RCC 7860 (cell line): ENCODE data around the gene GOLGA7B.

ENCODE experiments used
- DNase-seq: peaks from one replicate; pipeline ENCODE4 v3.0.0-alpha.2; 2015; ENCODE audit warnings: low spot score
- FAIRE-seq: peaks from 2 replicates; lab custom pipeline; 2012; peaks lifted over from hg19 to GRCh38; lab: Jason Lieb, UNC

GOLGA7B gene

GRCh38 chr10:97916586-97916985 is 66.9 kb downstream of the GOLGA7B start:
- no peak for FAIRE-seq
- no peak for DNase-seq

- DNase-seq = no peak
Measured at GRCh38 chr10:97919012-97919411, 69.4 kb downstream of the GOLGA7B start.

GRCh38 chr10:97920865-97921264 is 71.2 kb downstream of the GOLGA7B start:
- no peak for DNase-seq
- FAIRE-seq = no peak

More at GRCh38 chr10:97919012-97919411, 69.4 kb downstream of the GOLGA7B start:
- no peak for FAIRE-seq
